SK-N-SH treated with all-trans-retinoic acid at 6 μM for 48 hours (cell line): ENCODE results near the gene KDM4C.

Experiments used
- ESRRG ChIP-seq: fragments of 250-450 bp; sonication (Bioruptor Pico); IDR thresholded peaks from 2 replicates; pipeline ENCODE4 v1.6.1; 2021; ENCODE audit warnings: mild to moderate bottlenecking
- ISL1 ChIP-seq: fragments of 250-450 bp; sonication (Bioruptor Pico); IDR thresholded peaks from 2 replicates; pipeline ENCODE4 v2.1.2; 2022; ENCODE audit warnings: mild to moderate bottlenecking, moderate library complexity
- PPARA ChIP-seq: fragments of 250-450 bp; sonication (Bioruptor Pico); IDR thresholded peaks from 2 replicates; pipeline ENCODE4 v1.5.0; 2020; ENCODE audit warnings: mild to moderate bottlenecking, borderline replicate concordance
- RARB ChIP-seq: fragments of 250-450 bp; sonication (Bioruptor Pico); IDR thresholded peaks from 2 replicates; pipeline ENCODE4 v1.8.0; 2021; ENCODE audit warnings: mild to moderate bottlenecking, moderate library complexity
- TCF4 ChIP-seq: fragments of 250-450 bp; sonication (Bioruptor Pico); IDR thresholded peaks from 2 replicates; pipeline ENCODE4 v1.8.0; 2021; ENCODE audit warnings: mild to moderate bottlenecking, moderate library complexity, borderline replicate concordance
- TOX ChIP-seq: fragments of 250-450 bp; sonication (Bioruptor Pico); IDR thresholded peaks from 2 replicates; pipeline ENCODE4 v1.8.0; 2021; ENCODE audit warnings: mild to moderate bottlenecking, moderate library complexity, borderline replicate concordance
- ZFP3 ChIP-seq: fragments of 250-450 bp; sonication (Bioruptor Pico); IDR thresholded peaks from 2 replicates; pipeline ENCODE4 v1.5.0; 2020; ENCODE audit warnings: mild to moderate bottlenecking, moderate library complexity
- ZFP30 ChIP-seq: fragments of 450-650 bp; formaldehyde crosslinking; IDR thresholded peaks from 2 replicates; pipeline ENCODE4 v1.5.0; 2022; ENCODE audit warnings: mild to moderate bottlenecking, moderate library complexity
- TF ChIP-seq, protein P1 (sequence below): fragments of 250-450 bp; sonication (Bioruptor Pico); IDR thresholded peaks from 2 replicates; pipeline ENCODE4 v1.5.1; 2020; ENCODE audit warnings: low read depth, mild to moderate bottlenecking, moderate library complexity
- TF ChIP-seq, protein P2 (sequence below): fragments of 250-450 bp; sonication (Bioruptor Pico); IDR thresholded peaks from 2 replicates; pipeline ENCODE4 v1.5.0; 2020; ENCODE audit warnings: mild to moderate bottlenecking, moderate library complexity
- TF ChIP-seq, protein P3 (sequence below): fragments of 250-450 bp; sonication (Bioruptor Pico); IDR thresholded peaks from 2 replicates; pipeline ENCODE4 v1.8.0; 2020; ENCODE audit warnings: mild to moderate bottlenecking, moderate library complexity, borderline replicate concordance
- TF ChIP-seq, protein P4 (sequence below): fragments of 250-450 bp; sonication (Bioruptor Pico); IDR thresholded peaks from 2 replicates; pipeline ENCODE4 v1.5.1; 2021; ENCODE audit warnings: mild to moderate bottlenecking, moderate library complexity

DNA sequence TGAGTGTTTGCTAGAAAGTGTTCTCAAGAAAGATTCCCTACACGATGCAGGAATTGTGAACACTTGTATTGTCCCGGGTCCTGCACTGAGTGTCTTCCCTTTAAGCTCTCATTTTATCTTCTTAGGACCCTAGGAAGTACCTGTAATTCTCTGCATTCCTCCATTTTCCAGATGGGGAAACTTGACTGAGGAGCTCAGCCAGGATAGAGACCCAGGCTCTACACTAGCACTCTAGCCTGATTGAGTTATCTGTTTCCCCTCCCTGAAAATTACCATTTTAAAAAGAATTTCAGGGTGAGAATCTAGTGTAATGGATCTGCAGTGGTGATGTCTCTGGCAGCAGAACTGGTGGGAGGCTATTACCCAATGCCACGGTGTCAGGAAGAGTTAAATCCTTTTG, 453.9 kb downstream of the KDM4C start:
- TF ChIP-seq, protein P1, sequence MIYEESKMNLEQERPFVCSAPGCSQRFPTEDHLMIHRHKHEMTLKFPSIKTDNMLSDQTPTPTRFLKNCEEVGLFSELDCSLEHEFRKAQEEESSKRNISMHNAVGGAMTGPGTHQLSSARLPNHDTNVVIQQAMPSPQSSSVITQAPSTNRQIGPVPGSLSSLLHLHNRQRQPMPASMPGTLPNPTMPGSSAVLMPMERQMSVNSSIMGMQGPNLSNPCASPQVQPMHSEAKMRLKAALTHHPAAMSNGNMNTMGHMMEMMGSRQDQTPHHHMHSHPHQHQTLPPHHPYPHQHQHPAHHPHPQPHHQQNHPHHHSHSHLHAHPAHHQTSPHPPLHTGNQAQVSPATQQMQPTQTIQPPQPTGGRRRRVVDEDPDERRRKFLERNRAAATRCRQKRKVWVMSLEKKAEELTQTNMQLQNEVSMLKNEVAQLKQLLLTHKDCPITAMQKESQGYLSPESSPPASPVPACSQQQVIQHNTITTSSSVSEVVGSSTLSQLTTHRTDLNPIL (CRISPR knock-in tag) = no peak
- TF ChIP-seq ZFP30 (CRISPR knock-in tag) = no peak
- TF ChIP-seq, protein P2, sequence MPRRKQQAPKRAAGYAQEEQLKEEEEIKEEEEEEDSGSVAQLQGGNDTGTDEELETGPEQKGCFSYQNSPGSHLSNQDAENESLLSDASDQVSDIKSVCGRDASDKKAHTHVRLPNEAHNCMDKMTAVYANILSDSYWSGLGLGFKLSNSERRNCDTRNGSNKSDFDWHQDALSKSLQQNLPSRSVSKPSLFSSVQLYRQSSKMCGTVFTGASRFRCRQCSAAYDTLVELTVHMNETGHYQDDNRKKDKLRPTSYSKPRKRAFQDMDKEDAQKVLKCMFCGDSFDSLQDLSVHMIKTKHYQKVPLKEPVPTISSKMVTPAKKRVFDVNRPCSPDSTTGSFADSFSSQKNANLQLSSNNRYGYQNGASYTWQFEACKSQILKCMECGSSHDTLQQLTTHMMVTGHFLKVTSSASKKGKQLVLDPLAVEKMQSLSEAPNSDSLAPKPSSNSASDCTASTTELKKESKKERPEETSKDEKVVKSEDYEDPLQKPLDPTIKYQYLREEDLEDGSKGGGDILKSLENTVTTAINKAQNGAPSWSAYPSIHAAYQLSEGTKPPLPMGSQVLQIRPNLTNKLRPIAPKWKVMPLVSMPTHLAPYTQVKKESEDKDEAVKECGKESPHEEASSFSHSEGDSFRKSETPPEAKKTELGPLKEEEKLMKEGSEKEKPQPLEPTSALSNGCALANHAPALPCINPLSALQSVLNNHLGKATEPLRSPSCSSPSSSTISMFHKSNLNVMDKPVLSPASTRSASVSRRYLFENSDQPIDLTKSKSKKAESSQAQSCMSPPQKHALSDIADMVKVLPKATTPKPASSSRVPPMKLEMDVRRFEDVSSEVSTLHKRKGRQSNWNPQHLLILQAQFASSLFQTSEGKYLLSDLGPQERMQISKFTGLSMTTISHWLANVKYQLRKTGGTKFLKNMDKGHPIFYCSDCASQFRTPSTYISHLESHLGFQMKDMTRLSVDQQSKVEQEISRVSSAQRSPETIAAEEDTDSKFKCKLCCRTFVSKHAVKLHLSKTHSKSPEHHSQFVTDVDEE = no peak
- TF ChIP-seq TOX = no peak
- TF ChIP-seq RARB (CRISPR knock-in tag) = no peak
- TF ChIP-seq, protein P3, sequence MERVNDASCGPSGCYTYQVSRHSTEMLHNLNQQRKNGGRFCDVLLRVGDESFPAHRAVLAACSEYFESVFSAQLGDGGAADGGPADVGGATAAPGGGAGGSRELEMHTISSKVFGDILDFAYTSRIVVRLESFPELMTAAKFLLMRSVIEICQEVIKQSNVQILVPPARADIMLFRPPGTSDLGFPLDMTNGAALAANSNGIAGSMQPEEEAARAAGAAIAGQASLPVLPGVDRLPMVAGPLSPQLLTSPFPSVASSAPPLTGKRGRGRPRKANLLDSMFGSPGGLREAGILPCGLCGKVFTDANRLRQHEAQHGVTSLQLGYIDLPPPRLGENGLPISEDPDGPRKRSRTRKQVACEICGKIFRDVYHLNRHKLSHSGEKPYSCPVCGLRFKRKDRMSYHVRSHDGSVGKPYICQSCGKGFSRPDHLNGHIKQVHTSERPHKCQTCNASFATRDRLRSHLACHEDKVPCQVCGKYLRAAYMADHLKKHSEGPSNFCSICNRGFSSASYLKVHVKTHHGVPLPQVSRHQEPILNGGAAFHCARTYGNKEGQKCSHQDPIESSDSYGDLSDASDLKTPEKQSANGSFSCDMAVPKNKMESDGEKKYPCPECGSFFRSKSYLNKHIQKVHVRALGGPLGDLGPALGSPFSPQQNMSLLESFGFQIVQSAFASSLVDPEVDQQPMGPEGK (CRISPR knock-in tag) = no peak
- TF ChIP-seq ZFP3 = no peak
- no peak for TF ChIP-seq ESRRG (CRISPR knock-in tag)
- TF ChIP-seq, protein P4, sequence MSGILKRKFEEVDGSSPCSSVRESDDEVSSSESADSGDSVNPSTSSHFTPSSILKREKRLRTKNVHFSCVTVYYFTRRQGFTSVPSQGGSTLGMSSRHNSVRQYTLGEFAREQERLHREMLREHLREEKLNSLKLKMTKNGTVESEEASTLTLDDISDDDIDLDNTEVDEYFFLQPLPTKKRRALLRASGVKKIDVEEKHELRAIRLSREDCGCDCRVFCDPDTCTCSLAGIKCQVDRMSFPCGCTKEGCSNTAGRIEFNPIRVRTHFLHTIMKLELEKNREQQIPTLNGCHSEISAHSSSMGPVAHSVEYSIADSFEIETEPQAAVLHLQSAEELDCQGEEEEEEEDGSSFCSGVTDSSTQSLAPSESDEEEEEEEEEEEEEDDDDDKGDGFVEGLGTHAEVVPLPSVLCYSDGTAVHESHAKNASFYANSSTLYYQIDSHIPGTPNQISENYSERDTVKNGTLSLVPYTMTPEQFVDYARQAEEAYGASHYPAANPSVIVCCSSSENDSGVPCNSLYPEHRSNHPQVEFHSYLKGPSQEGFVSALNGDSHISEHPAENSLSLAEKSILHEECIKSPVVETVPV (CRISPR knock-in tag) = no peak
- TF ChIP-seq PPARA = no peak
- TF ChIP-seq ISL1 (CRISPR knock-in tag) = no peak
- no peak for TF ChIP-seq TCF4
